C4-2B (cell line): ENCODE data around the gene TXLNB.

Source experiments
- ZFX ChIP-seq: fragments of 450-650 bp; IDR thresholded peaks from 2 replicates; pipeline ENCODE4 v1.6.1; 2017
- TF ChIP-seq, protein P1 (sequence below): fragments of 450-650 bp; conservative IDR thresholded peaks from 2 replicates; pipeline ENCODE4 v1.5.1; 2017; ENCODE audit warnings: mild to moderate bottlenecking

DNA sequence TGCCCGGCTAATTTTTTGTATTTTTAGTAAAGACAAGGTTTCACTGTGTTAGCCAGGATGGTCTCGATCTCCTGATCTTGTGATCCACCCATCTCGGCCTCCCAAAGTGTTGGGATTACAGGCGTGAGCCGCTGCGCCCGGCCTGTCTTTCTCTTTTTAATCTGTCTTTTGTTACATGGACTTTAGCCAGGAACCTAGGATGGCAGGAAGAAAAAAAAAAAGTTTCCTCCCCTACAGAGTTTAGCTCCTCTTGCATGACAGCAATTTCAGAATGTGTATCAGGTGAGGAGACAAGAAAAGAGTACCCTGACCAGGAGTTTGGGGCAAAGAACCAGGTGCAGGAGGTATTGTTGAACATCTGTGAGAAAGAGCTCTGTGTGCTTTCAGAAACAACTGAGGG lies 21.4 kb upstream of the TXLNB start:
- TF ChIP-seq, protein P1, sequence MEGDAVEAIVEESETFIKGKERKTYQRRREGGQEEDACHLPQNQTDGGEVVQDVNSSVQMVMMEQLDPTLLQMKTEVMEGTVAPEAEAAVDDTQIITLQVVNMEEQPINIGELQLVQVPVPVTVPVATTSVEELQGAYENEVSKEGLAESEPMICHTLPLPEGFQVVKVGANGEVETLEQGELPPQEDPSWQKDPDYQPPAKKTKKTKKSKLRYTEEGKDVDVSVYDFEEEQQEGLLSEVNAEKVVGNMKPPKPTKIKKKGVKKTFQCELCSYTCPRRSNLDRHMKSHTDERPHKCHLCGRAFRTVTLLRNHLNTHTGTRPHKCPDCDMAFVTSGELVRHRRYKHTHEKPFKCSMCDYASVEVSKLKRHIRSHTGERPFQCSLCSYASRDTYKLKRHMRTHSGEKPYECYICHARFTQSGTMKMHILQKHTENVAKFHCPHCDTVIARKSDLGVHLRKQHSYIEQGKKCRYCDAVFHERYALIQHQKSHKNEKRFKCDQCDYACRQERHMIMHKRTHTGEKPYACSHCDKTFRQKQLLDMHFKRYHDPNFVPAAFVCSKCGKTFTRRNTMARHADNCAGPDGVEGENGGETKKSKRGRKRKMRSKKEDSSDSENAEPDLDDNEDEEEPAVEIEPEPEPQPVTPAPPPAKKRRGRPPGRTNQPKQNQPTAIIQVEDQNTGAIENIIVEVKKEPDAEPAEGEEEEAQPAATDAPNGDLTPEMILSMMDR: no peak
- no peak for TF ChIP-seq ZFX
